PC-9 (cell line): ENCODE measurements around the gene GRIN2A. TPM values are rescaled to one million over a fixed set of nuclear protein-coding genes. Genes with fewer than 3 reads are reported as not detected.

ENCODE experiments used
- BruUV-seq: library from RNA; stranded (reverse); fragments of 400-500 nt; replicated peaks from 2 replicates; lab custom pipeline; 2021; lab: Mats Ljungman, UMichigan
- CTCF ChIA-PET: fragments of 300-600 bp; sonication (Branson Sonifier 250); formaldehyde crosslinking; loops from one replicate; lab custom pipeline; 2022; ENCODE audit warnings: antibody characterized with exemption; lab: Charles Lee
- POLR2A ChIA-PET: fragments of 300-600 bp; sonication (Branson Sonifier 250); formaldehyde crosslinking; loops from one replicate; lab custom pipeline; 2022; ENCODE audit warnings: antibody characterized with exemption; ENCODE audit not compliant: unreplicated experiment; lab: Charles Lee
- DNase-seq, 2 experiments: peaks; one replicate each; pipeline versions ENCODE4 v3.0.0 to v3.0.0-alpha.2; 2015 to 2022; ENCODE audit warnings: mixed read lengths in 1 of 2
- H2AFZ ChIP-seq: fragments of 200-600 bp; sonication (generic); 2 replicates; pipeline ENCODE4 v1.8.1; 2017; ENCODE audit warnings: antibody characterized with exemption
- H3F3A ChIP-seq: fragments of 200-600 bp; sonication (generic); 2 replicates; pipeline ENCODE4 v1.8.1; 2017; ENCODE audit warnings: antibody characterized with exemption, mild to moderate bottlenecking, low read depth; ENCODE audit not compliant: insufficient read depth
- H3K27ac ChIP-seq: fragments of 200-600 bp; sonication (generic); 2 replicates; pipeline ENCODE4 v1.6.1; 2016; ENCODE audit warnings: mixed run types
- H3K27me3 ChIP-seq: fragments of 200-600 bp; sonication (generic); 2 replicates; pipeline ENCODE4 v1.6.1; 2016; ENCODE audit warnings: low read depth, mixed run types; ENCODE audit not compliant: insufficient read depth
- H3K36me3 ChIP-seq: fragments of 200-600 bp; sonication (generic); 2 replicates; pipeline ENCODE4 v1.6.1; 2016; ENCODE audit warnings: low read depth, mixed run types
- H3K4me1 ChIP-seq: fragments of 200-600 bp; sonication (generic); replicated peaks from 2 replicates; pipeline ENCODE4 v1.6.1; 2016; ENCODE audit warnings: mixed run types; ENCODE audit not compliant: insufficient read depth
- H3K4me2 ChIP-seq: fragments of 200-600 bp; sonication (generic); 2 replicates; pipeline ENCODE4 v1.6.1; 2017; ENCODE audit warnings: mixed run types
- H3K4me3 ChIP-seq: fragments of 200-600 bp; sonication (generic); 2 replicates; pipeline ENCODE4 v1.6.1; 2016; ENCODE audit warnings: mixed run types
- H3K79me2 ChIP-seq: fragments of 200-600 bp; sonication (generic); 2 replicates; pipeline ENCODE4 v1.6.1; 2017; ENCODE audit warnings: low read depth, mixed run types
- H3K9me2 ChIP-seq: fragments of 200-600 bp; sonication (generic); 2 replicates; pipeline ENCODE4 v1.8.1; 2017; ENCODE audit warnings: mild to moderate bottlenecking; ENCODE audit not compliant: insufficient read depth
- H3K9me3 ChIP-seq: fragments of 200-600 bp; sonication (generic); 2 replicates; pipeline ENCODE4 v1.8.1; 2016; ENCODE audit warnings: low read depth; ENCODE audit not compliant: insufficient read depth
- H4K20me1 ChIP-seq: fragments of 200-600 bp; sonication (generic); 2 replicates; pipeline ENCODE4 v1.8.1; 2017; ENCODE audit not compliant: insufficient read depth
- CTCF ChIP-seq: fragments of 200-600 bp; sonication (generic); conservative IDR thresholded peaks from 2 replicates; pipeline ENCODE4 v1.6.1; 2017; ENCODE audit warnings: mixed run types, antibody characterized with exemption, mild to moderate bottlenecking, moderate library complexity
- EZH2 ChIP-seq: fragments of 200-600 bp; sonication (generic); IDR thresholded peaks from 2 replicates; pipeline ENCODE4 v1.8.0; 2017; ENCODE audit warnings: antibody characterized with exemption, low read depth
- intact Hi-C: fragments of 100-400 bp; cut with micrococcal nuclease; formaldehyde crosslinking; loops from one replicate; pipeline ENCODE4 v1.10.0; 2022; ENCODE audit not compliant: unreplicated experiment
- total RNA-seq: library from RNA; stranded (reverse); gene quantifications from 2 replicates; pipeline ENCODE4 v1.2.3, GENCODE V29; 2021

GRIN2A gene
- total RNA-seq, 1 experiment from 2014 or later, result not detected

GRCh38 chr16:9816644-9817043 is 365.6 kb downstream of the GRIN2A start:
- Histone ChIP-seq H3K9me3 (no peaks in the 10 kb centered on the region), H3K36me3 (no peaks in the 10 kb centered on the region), H3K9me2 (no peaks in the 10 kb centered on the region), H3K27ac (no peak overlapping the region), H3K79me2 (no peaks in the 10 kb centered on the region), H3K4me1 (no peaks in the 10 kb centered on the region), H2AFZ (no peak overlapping the region), H3K4me2 (no peak overlapping the region), H3K4me3 (no peak overlapping the region), H4K20me1 (no peaks in the 10 kb centered on the region), H3F3A (no peaks in the 10 kb centered on the region), H3K27me3 (peaks cover 22% of the 10 kb centered on the region)
- no TSS peak for BruUV-seq
- ChIA-PET POLR2A (no interaction called here), CTCF (no interaction called here)
- intact Hi-C loops, result no loop called here
- no peak for DNase-seq
- no peak for TF ChIP-seq CTCF
- TF ChIP-seq EZH2, result no peak

GRCh38 chr16:9813665-9814064 is 368.6 kb downstream of the GRIN2A start:
- Histone ChIP-seq H3K4me2 (no peak overlapping the region), H4K20me1 (no peaks in the 10 kb centered on the region), H3K4me1 (no peaks in the 10 kb centered on the region), H3K27me3 (peaks cover 10% of the 10 kb centered on the region; the same call in 1 of the 2 replicates), H3K4me3 (no peak overlapping the region), H3K79me2 (no peaks in the 10 kb centered on the region), H3K9me3 (no peaks in the 10 kb centered on the region), H3F3A (no peaks in the 10 kb centered on the region), H3K36me3 (no peaks in the 10 kb centered on the region), H3K27ac (no peak overlapping the region), H3K9me2 (no peaks in the 10 kb centered on the region), H2AFZ (no peak overlapping the region)
- intact Hi-C loops, result no loop called here
- ChIA-PET POLR2A (interaction anchor here (0.6 kb wide), 1 partner anchor 17 kb away, joined by 3 read pairs; no protein-coding TSS in a partner anchor), CTCF (no interaction called here)
- no peak for TF ChIP-seq EZH2
- TF ChIP-seq CTCF, result no peak
- DNase-seq, result no peak
- no TSS peak for BruUV-seq

GRCh38 chr16:9808210-9808609 is 374.0 kb downstream of the GRIN2A start:
- H3K4me1 ChIP-seq, result no peaks in the 10 kb centered on the region
- ChIA-PET POLR2A (no interaction called here), CTCF (no interaction called here)
- H3K27ac ChIP-seq, result no peak overlapping the region
- no peak overlapping the region for H2AFZ ChIP-seq
- no TSS peak for BruUV-seq
- no peak for TF ChIP-seq CTCF
- no peak for TF ChIP-seq EZH2
- peaks cover 21% of the 10 kb centered on the region; the same call in 1 of the 2 replicates for H3K27me3 ChIP-seq
- no peaks in the 10 kb centered on the region for H3K9me2 ChIP-seq
- no peak for DNase-seq
- no peak overlapping the region for H3K4me2 ChIP-seq
- H3K4me3 ChIP-seq, result no peak overlapping the region
- H3K79me2 ChIP-seq, result no peaks in the 10 kb centered on the region
- no peaks in the 10 kb centered on the region for H4K20me1 ChIP-seq
- intact Hi-C loops, result no loop called here
- H3K9me3 ChIP-seq, result no peaks in the 10 kb centered on the region
- no peaks in the 10 kb centered on the region for H3F3A ChIP-seq
- H3K36me3 ChIP-seq, result no peaks in the 10 kb centered on the region
